BLaER1 treated with 17β-estradiol and CSF1 and Interleukin-3, amounts not matched to agents 10 nM and 100 nM (cell line): ENCODE results near the gene KMT2E.
A peak's percentile ranks its signal among the peaks of the same experiment; 100 is the strongest.

ENCODE experiments used
- H3K27ac ChIP-seq, 11 experiments: shearing (Covaris generic); formaldehyde crosslinking; 2 replicates each; pipeline ENCODE4 v1.8.1; 2022
- H3K27me3 ChIP-seq, 11 experiments: shearing (Covaris generic); formaldehyde crosslinking; 2 replicates each; pipeline ENCODE4 v1.8.1; 2022
- H3K36me3 ChIP-seq, 11 experiments: shearing (Covaris generic); formaldehyde crosslinking; 2 replicates each; pipeline ENCODE4 v1.8.1; 2022
- H3K4me1 ChIP-seq, 10 experiments: shearing (Covaris generic); formaldehyde crosslinking; 2 replicates each; pipeline ENCODE4 v1.8.1; 2022
- H3K4me2 ChIP-seq, 11 experiments: shearing (Covaris generic); formaldehyde crosslinking; 2 replicates each; pipeline ENCODE4 v1.8.1; 2022
- H3K4me3 ChIP-seq, 10 experiments: shearing (Covaris generic); formaldehyde crosslinking; 2 replicates each; pipeline ENCODE4 v1.8.1; 2022
- H3K9ac ChIP-seq, 11 experiments: shearing (Covaris generic); formaldehyde crosslinking; 2 replicates each; pipeline ENCODE4 v1.8.1; 2022
- H3K9me3 ChIP-seq, 11 experiments: shearing (Covaris generic); formaldehyde crosslinking; replicated peaks in 1 of 11; 2 replicates each; pipeline ENCODE4 v1.8.1; 2022
- H4K20me1 ChIP-seq, 11 experiments: shearing (Covaris generic); formaldehyde crosslinking; 2 replicates each; pipeline ENCODE4 v1.8.1; 2022
- Cebpa-rat ChIP-seq, 11 experiments: shearing (Covaris generic); IDR thresholded peaks; 2 replicates each; pipeline ENCODE4 v1.8.1; 2022

Gene KMT2E

DNA sequence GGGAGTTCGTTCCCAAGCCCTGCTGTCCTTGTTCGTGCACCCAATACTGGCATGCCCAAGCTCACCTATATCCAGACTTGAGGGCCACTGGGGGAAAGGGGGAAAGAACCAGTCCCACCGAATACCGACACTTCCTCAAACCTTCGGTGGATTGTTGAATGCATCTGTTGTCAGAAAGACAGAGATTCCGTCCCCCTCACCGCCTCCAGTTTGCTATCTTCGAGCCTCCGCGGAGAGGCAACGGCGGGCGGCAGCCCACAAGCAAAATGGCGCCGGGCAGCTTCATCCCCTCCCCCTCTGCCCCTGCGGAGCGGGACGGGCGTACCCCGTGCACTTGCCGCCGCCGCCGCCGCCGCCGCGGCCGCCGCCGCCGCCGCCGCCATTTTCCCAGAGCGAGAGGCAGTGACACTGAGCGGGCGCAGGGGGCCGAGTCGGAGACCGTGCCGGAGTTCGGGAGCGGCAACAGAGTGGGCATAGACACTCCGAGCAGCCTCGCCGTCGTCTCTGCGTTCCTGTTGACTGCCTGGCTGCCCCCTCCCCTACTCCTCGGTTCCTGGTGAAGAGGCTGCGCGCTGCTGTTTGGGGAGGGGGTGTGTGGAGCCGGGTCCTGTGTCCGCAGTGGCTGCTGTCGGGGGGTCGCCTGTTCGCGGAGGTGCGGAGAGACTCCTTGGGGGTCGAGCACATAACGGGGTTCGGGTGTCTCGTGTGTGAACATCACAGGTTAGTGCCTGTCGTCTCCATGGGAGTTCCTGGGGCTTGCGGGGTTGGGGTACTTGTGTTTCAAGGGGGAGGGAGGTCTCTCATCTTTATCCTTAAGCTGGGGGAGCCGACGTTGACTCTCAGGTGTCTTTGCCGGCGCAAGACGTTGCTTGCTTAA is at the start of gene KMT2E:
KMT2E (plus strand) TSS at position 390 of the 877 bp plus-strand sequence. CDS start 26,748 bp downstream, outside the sequence.
- peak within 1 kb of the TSS; percentile 97 to 100 (median 100) for H3K9ac ChIP-seq
- peak within 1 kb of the TSS; percentile 84 to 97 (median 88) for H3K4me2 ChIP-seq
- peaks cover 15 to 46% (median 28%) of the 10 kb centered on the region in 10 experiments for H3K4me1 ChIP-seq
- no peak for TF ChIP-seq Cebpa-rat (IDR thresholded peaks at IDR 0.05)
- H3K27ac ChIP-seq, result peak within 1 kb of the TSS; percentile 99 to 100 (median 100)
- H3K27me3 ChIP-seq, result no peaks in the 10 kb centered on the region
- peak within 1 kb of the TSS; percentile 81 to 98 (median 90) for H3K4me3 ChIP-seq
- peaks cover 0 to 18% (median 9%) of the 10 kb centered on the region in 11 experiments; a peak in 11 of 22 replicates for H3K36me3 ChIP-seq
- peaks cover 26 to 66% (median 35%) of the 10 kb centered on the region in 11 experiments; a peak in 20 of 22 replicates for H4K20me1 ChIP-seq
- no peaks in the 10 kb centered on the region for H3K9me3 ChIP-seq

GRCh38 chr7:104964626-104965236 is 49.3 kb upstream of the KMT2E start:
- TF ChIP-seq Cebpa-rat (IDR thresholded peaks at IDR 0.05), result no peak
- Histone ChIP-seq H3K27ac (peak overlapping the region in 4 of 11 experiments; percentile 91 to 99 (median 93); a peak in 5 of 22 replicates), H3K27me3 (no peaks in the 10 kb centered on the region), H3K9ac (no peak overlapping the region), H3K9me3 (peaks cover 0 to 33% (median 28%) of the 10 kb centered on the region in 11 experiments; a peak in 17 of 22 replicates), H3K36me3 (peaks cover 72 to 83% (median 78%) of the 10 kb centered on the region in 11 experiments), H3K4me1 (peaks cover 22 to 90% (median 65%) of the 10 kb centered on the region in 10 experiments), H4K20me1 (peaks cover 0 to 14% (median 0%) of the 10 kb centered on the region in 11 experiments; a peak in 3 of 22 replicates), H3K4me2 (peak overlapping the region in 3 of 11 experiments; percentile 23 to 92 (median 89); a peak in 3 of 22 replicates), H3K4me3 (no peak overlapping the region)

- no peak for TF ChIP-seq Cebpa-rat (IDR thresholded peaks at IDR 0.05)
- Histone ChIP-seq H4K20me1 (peaks cover 0 to 14% (median 0%) of the 10 kb centered on the region in 11 experiments; a peak in 3 of 22 replicates), H3K9ac (no peak overlapping the region), H3K27me3 (no peaks in the 10 kb centered on the region), H3K9me3 (peaks cover 0 to 33% (median 28%) of the 10 kb centered on the region in 11 experiments; a peak in 17 of 22 replicates), H3K36me3 (peaks cover 85 to 95% (median 91%) of the 10 kb centered on the region in 11 experiments), H3K4me3 (no peak overlapping the region), H3K4me1 (peaks cover 15 to 90% (median 62%) of the 10 kb centered on the region in 10 experiments), H3K4me2 (no peak overlapping the region), H3K27ac (peak overlapping the region in 4 of 11 experiments; percentile 9 to 35 (median 16); a peak in 4 of 22 replicates)
These were observed 48.0 kb upstream of the KMT2E start for GRCh38 chr7:104966022-104966421.

GRCh38 chr7:104967088-104967487 is 46.9 kb upstream of the KMT2E start:
- peak overlapping the region in 6 of 11 experiments; percentile 15 to 40 (median 21); a peak in 8 of 22 replicates for H3K27ac ChIP-seq
- peaks cover 15 to 90% (median 62%) of the 10 kb centered on the region in 10 experiments for H3K4me1 ChIP-seq
- no peak overlapping the region for H3K9ac ChIP-seq
- H4K20me1 ChIP-seq, result peaks cover 0 to 14% (median 0%) of the 10 kb centered on the region in 11 experiments; a peak in 3 of 22 replicates
- H3K36me3 ChIP-seq, result peaks cover 90 to 100% (median 98%) of the 10 kb centered on the region in 11 experiments
- H3K4me2 ChIP-seq, result peak overlapping the region in 6 of 11 experiments; percentile 1 to 44 (median 12); a peak in 6 of 22 replicates
- TF ChIP-seq Cebpa-rat (IDR thresholded peaks at IDR 0.05), result no peak
- H3K4me3 ChIP-seq, result no peak overlapping the region
- peaks cover 0 to 31% (median 27%) of the 10 kb centered on the region in 11 experiments; a peak in 17 of 22 replicates for H3K9me3 ChIP-seq
- H3K27me3 ChIP-seq, result no peaks in the 10 kb centered on the region

DNA sequence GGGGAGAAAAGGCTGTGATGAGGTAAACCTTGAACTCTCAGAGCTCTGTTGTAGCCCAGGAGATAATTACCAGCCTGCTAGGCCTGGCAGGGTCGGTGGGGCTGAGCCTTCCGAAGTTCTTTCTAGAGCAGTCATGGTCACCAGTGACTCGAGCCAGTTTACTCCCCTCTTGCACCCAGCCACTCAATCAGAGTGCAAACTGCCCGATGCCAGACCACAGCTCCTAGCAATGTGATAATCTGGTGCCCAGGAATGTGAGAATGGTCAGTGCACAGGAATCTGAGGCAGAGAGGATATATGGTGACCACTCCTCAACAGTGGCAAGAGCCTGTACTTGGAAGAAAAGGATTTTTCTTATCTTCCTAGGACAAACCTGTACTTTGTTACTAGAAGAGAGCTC is 46.4 kb upstream of the KMT2E start:
- Histone ChIP-seq H3K27me3 (no peaks in the 10 kb centered on the region), H3K36me3 (peaks cover 85 to 100% (median 98%) of the 10 kb centered on the region in 11 experiments), H3K4me2 (peak overlapping the region in 6 of 11 experiments; percentile 1 to 44 (median 12); a peak in 4 of 22 replicates), H3K27ac (peak overlapping the region in 5 of 11 experiments; percentile 15 to 40 (median 26); a peak in 6 of 22 replicates), H3K4me1 (peaks cover 19 to 90% (median 62%) of the 10 kb centered on the region in 10 experiments), H3K4me3 (no peak overlapping the region), H3K9ac (no peak overlapping the region), H4K20me1 (peaks cover 0 to 14% (median 0%) of the 10 kb centered on the region in 11 experiments; a peak in 3 of 22 replicates), H3K9me3 (peaks cover 0 to 26% (median 22%) of the 10 kb centered on the region in 11 experiments; a peak in 17 of 22 replicates)
- no peak for TF ChIP-seq Cebpa-rat (IDR thresholded peaks at IDR 0.05)

DNA sequence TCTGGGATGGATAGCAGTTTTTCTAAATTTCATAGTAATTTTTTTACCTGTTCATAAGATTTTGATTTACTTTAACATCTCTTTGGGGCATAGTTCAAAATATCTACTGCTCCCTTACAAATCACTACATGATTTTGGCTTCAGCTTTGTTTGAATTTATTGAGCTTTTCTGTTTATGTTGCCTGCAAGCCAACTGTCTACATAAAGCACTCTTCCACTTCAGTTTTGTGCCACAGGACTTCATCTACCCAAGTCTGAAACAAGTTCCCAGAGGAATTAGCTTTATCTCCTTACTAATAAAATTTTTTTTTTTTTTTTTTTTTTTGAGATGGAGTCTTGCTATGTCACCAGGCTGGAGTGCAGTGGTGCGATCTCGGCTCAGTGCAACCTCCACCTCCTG is 45.4 kb upstream of the KMT2E start:
- H3K36me3 ChIP-seq, result peaks cover 75 to 92% (median 88%) of the 10 kb centered on the region in 11 experiments
- TF ChIP-seq Cebpa-rat (IDR thresholded peaks at IDR 0.05), result no peak
- peaks cover 28 to 90% (median 61%) of the 10 kb centered on the region in 10 experiments for H3K4me1 ChIP-seq
- peaks cover 0 to 15% (median 12%) of the 10 kb centered on the region in 11 experiments; a peak in 17 of 22 replicates for H3K9me3 ChIP-seq
- H3K4me2 ChIP-seq, result peak overlapping the region in 5 of 11 experiments; percentile 9 to 38 (median 24); a peak in 3 of 22 replicates
- no peaks in the 10 kb centered on the region for H3K27me3 ChIP-seq
- 0 out of 22 replicates have a peak overlapping the region, but pooled peaks of 1 of the 11 experiments have one; percentile 3 for H3K27ac ChIP-seq
- H3K4me3 ChIP-seq, result no peak overlapping the region
- no peak overlapping the region for H3K9ac ChIP-seq
- peaks cover 0 to 14% (median 0%) of the 10 kb centered on the region in 11 experiments; a peak in 3 of 22 replicates for H4K20me1 ChIP-seq

DNA sequence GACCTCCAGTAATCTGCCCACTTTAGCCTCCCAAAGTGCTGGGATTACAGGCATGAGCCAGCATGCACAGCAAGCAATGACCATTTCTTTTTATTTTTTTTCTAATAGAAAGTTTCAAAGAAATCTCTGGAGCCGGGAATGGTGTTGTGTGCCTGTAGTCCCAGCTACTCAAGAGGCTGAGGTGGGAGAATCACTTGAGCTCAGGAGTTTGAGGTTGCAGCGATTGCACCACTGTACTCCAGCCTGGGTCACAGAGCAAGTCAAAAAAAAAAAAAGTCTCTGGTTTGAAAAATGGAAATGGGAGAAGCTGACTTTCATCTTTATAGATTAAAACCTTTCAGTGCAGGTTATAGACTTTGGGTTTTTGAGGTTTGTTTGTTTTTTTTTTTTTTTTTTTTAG is 44.8 kb upstream of the KMT2E start:
- Histone ChIP-seq H3K36me3 (peaks cover 69 to 87% (median 82%) of the 10 kb centered on the region in 11 experiments), H3K4me2 (peak overlapping the region in 5 of 11 experiments; percentile 9 to 38 (median 24); a peak in 4 of 22 replicates), H4K20me1 (peaks cover 0 to 14% (median 0%) of the 10 kb centered on the region in 11 experiments; a peak in 3 of 22 replicates), H3K9me3 (peaks cover 0 to 10% (median 6%) of the 10 kb centered on the region in 11 experiments; a peak in 15 of 22 replicates), H3K27ac (0 out of 22 replicates have a peak overlapping the region, but pooled peaks of 1 of the 11 experiments have one; percentile 3), H3K4me3 (no peak overlapping the region), H3K9ac (no peak overlapping the region), H3K27me3 (no peaks in the 10 kb centered on the region), H3K4me1 (peaks cover 33 to 90% (median 61%) of the 10 kb centered on the region in 10 experiments)
- no peak for TF ChIP-seq Cebpa-rat (IDR thresholded peaks at IDR 0.05)
